GM19023 (cell line): Measurements from ENCODE around the gene IL18.
"Not testable (repeated sequence)": the region's sequence is repeated elsewhere in the genome, so short reads cannot be mapped to it uniquely, and the experiment has no call there.

Experiments
- ATAC-seq: cut with Tn5 transposase; IDR thresholded peaks from one replicate; pipeline ENCODE4 v1.9.1; 2021; ENCODE audit warnings: mild to moderate bottlenecking, moderate library complexity; ENCODE audit not compliant: unreplicated experiment

Gene IL18

GRCh38 chr11:112163875-112164685, at the start of gene IL18:
IL18 (minus strand) TSS chr11:112164094; CDS start chr11:112155053, 9,041 bp downstream.
- no peak for ATAC-seq

DNA sequence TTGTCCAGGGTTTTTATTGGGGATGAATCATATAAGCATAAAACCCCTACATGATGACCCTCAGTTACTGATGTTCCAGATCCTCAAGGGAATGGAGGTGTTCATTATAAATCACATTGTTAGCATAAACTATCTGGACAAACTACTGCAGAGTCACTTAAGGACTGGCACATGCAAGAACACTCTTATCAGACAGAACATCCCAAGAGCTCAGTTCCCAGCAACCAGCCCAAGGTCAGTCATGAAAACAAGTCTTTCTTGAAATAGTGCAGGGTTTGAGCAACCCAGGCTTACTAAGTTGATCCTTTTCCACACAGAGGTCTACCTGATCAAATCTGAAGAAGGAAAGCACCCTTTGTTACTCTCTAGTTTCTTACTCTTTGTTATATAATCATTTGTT, 48.8 kb upstream of the IL18 start:
- ATAC-seq, result no peak

DNA sequence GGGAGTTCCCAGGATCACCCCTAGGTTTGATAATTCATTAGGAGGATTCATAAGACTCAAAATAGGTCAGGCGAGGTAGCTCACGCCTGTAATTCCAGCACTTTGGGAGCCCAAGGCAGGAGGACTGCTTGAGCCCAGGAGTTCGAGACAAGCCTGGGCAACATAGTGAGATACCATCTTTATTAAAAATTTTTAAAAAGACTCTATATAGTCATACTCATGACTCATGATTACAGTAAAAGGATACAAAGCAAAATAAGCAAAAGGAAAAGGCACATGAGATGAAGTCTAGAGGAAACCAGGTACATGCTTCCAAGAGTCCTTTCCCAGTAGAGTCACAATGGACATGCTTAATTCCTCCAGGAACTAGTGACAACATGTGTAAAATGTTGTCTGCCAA, 48.4 kb upstream of the IL18 start:
- ATAC-seq, result no peak

DNA sequence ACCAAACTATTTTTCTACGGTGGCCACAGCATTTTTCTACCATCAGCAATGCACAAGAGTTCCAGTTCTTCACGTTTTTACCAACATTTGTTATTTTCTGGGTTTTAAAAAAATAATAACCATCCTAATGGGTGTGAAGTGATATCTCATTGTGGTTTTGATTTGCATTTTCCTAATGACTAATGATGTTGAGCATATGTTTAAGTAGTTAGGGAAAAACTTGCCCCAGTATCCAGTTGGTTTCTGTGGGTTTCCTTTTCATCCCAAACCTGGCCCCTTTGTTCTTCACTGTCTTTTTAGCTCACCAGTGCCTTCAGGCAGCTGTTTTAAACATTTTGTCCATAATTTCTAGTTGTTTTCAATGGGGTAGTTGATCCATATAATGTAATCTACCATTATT, 47.6 kb upstream of the IL18 start:
- no peak for ATAC-seq

DNA sequence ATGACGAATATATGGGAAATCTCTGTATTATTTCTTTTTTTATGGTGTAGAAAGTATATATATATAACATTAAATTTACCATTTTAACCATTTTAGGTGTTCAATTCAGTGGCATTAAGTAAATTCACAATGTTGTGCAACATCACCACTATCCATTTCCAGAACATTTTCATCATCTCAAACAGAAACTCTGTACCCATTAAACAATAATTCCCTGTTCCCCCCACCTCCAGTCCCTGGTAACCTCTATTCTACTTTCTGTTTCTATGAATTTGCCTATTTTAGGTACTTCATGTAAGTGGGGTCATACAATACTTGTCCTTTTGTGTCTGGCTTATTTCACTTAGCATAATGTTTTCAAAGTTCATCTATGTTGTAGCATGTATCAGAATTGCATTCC, 47.0 kb upstream of the IL18 start:
- ATAC-seq, result no peak

- ATAC-seq, result no peak
Observed at GRCh38 chr11:112206071-112206470, 42.2 kb upstream of the IL18 start.

DNA sequence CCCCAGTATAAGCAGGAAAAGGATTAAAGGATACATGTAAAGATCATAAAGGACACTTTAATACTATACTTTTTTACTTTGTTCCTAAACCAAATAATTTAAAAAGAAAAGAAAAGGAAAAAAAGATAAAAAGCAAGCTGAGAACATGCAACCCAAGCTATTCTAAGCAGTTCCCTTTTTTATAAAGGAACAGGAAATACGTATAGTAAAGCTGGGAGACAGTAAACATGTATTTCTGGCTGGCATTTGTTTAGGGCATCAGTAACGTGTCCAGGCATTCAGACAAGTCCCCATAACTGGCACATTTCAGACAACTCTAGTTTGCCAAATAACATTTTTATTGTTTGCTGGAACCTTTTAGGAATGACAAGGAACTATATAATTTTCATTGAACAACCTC, 36.4 kb upstream of the IL18 start:
- no peak for ATAC-seq

- ATAC-seq, result not testable (repeated sequence)
Observed at GRCh38 chr11:112199101-112199500, 35.2 kb upstream of the IL18 start.

- ATAC-seq, result no peak
Observed at GRCh38 chr11:112196519-112197087, 32.7 kb upstream of the IL18 start.

DNA sequence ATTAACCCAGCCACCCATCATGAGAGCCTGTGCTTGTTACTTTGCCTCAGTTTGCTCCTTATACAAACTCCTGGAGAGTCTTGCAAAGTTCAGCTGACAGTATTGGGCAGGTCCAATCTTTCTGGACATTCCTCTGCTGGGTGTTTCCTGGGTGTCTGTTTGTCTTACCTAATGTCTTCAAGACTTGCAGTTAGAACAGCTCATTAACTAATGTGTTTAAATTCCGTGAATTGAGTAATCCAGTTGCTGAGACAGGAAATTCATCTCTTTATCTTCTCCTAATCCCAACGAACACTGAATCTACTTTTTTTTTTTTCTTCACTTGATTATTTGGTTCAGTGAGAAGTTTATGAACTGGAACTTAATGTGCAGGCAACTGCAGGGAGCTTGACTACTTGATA, 32.1 kb upstream of the IL18 start:
- no peak for ATAC-seq

GRCh38 chr11:112195113-112195512, 31.2 kb upstream of the IL18 start:
- ATAC-seq, result not testable (repeated sequence)

GRCh38 chr11:112186304-112186703, 22.4 kb upstream of the IL18 start:
- ATAC-seq, result no peak

DNA sequence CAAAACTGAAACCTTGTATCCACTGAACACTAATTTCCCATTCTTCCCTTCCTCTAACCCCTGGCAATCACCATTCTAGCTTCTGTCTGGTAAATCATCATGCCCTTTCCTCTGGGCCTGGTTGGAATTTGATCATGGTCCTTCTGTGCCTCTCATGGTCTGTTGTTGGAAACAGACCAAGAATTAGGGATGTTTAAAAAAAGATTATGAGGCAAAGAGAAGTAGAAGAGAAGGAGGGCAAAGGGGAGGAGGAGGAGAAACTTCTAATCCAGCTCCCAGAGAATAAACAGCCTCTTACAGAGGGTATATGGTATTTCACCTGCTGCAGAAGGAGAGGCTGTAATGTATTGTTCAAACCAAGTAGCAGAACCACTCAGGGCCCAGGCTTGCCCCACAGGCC, 22.0 kb upstream of the IL18 start:
- no peak for ATAC-seq

- no peak for ATAC-seq
Observed at GRCh38 chr11:112182867-112183266, 19.0 kb upstream of the IL18 start.

GRCh38 chr11:112179601-112180000, 15.7 kb upstream of the IL18 start:
- ATAC-seq, result no peak

GRCh38 chr11:112178936-112179335, 15.0 kb upstream of the IL18 start:
- no peak for ATAC-seq

DNA sequence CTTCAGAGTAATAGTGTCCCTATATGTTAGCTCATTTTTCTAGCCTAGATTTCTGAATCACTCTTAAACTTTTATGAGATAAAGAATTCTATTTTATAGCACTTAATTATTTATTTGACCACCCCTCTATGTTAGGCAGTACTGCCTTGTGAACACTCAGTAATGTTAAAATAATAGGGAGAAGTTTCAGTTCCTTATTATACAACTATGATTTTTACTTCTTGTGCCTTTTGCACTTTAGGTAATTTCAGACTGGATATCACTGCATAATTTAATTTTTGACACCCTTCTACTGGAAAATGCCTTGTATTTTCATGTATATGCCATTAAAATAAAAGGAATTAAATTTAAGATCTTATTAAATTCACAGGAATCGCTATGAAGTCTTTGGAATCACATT, 14.5 kb upstream of the IL18 start:
- ATAC-seq, result no peak

GRCh38 chr11:112177589-112177988, 13.7 kb upstream of the IL18 start:
- no peak for ATAC-seq

DNA sequence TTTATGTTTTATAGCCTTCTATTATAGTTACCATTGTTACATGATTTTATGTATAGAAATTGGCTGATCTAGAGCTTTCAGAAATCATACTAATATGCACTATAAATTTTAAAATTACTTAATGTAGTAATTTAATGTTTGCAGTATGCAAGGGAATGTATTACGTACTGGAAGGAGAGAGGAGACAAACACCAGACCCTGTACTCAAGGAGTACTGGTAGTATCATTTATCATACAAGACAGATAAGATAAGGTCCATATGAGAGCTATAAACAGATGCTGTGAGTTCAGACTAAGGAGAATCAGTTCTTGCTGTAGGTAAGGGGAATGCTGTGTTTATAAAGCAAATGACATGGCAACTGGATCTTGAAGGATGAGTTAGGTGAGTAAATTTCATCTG, 12.2 kb upstream of the IL18 start:
- no peak for ATAC-seq

GRCh38 chr11:112175599-112175952, 11.7 kb upstream of the IL18 start:
- no peak for ATAC-seq

DNA sequence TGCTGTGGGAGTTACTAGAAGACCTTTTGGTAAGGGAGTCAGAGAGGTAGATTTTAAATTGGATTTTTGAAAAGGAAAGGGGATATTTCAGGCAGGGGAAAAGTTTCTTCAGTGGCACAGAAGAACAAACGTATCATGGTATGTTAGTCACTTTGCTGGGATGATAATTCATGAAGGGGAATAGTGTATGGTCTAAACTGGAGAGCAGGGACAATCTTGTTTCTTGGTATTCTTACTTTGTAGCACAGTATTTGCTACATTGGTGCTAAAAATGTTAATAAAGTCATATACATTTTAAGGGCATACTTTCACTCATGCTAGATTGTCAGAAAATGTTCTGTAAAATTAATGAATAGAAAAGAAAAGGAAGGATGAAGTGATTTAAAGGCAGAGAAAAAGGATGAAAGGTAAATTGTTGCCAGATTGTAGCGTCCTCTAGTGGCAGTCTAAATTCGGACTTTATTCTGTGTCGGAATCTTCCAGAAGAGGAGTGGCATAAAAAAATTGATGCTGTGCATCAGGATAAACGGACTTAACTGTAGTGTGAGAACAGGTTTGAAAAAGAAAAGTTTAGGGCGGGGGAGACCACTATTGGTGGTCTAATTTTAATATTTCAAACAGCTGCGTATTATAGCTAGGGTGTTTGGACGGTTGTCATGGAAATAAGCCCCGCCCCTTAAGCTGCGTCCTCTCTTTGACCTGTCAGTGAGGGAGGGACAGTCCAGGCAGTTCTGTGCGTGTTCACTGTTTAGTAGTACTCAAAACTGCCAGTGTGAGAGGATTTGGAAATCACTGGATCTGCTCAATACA, 11.1 kb upstream of the IL18 start, which contains the start of gene BCO2:
TSS of gene BCO2 (plus strand) at position 724 of the 810 bp plus-strand sequence. CDS start 90 bp downstream, outside the sequence.
- peak; percentile 65 for ATAC-seq

- no peak for ATAC-seq
Observed at GRCh38 chr11:112173152-112173551, 9.3 kb upstream of the IL18 start.
